DMS53 treated with DMSO at 0.1 percent for 48 hours (cell line): Measurements from ENCODE around the gene KREMEN1.

ENCODE experiments used
- DNase-seq: peaks from one replicate; lab custom pipeline; 2025; ENCODE audit not compliant: unreplicated experiment; lab: John Stamatoyannopoulos, UW

Gene KREMEN1

DNA sequence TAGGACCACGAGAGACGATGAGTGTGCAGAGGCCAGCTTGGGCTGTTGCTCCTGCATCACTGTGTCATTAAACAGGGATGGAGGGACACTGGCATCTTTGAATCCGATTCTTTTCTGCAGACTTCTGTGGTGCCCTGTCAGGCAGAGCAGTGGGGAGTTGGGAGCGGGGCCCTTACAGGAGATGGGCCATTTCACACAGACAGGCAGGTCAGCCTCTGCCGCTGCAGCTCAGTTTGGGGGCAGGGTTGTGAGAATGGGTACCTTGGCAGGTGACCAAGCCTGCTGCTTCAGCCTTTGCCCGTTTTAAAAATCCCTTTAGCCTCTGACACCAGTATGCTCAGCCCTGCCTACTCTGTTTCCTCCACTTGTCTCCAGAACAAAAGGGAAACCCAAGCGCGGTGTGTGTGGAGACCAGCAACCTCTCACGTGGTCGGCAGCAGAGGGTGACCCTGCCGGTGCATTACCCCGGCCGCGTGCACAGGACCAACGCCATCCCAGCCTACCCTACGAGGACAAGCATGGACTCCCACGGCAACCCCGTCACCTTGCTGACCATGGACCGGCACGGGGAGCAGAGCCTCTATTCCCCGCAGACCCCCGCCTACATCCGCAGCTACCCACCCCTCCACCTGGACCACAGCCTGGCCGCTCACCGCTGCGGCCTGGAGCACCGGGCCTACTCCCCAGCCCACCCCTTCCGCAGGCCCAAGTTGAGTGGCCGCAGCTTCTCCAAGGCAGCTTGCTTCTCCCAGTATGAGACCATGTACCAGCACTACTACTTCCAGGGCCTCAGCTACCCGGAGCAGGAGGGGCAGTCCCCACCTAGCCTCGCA lies 23.8 kb upstream of the KREMEN1 start:
- no peak for DNase-seq

DNA sequence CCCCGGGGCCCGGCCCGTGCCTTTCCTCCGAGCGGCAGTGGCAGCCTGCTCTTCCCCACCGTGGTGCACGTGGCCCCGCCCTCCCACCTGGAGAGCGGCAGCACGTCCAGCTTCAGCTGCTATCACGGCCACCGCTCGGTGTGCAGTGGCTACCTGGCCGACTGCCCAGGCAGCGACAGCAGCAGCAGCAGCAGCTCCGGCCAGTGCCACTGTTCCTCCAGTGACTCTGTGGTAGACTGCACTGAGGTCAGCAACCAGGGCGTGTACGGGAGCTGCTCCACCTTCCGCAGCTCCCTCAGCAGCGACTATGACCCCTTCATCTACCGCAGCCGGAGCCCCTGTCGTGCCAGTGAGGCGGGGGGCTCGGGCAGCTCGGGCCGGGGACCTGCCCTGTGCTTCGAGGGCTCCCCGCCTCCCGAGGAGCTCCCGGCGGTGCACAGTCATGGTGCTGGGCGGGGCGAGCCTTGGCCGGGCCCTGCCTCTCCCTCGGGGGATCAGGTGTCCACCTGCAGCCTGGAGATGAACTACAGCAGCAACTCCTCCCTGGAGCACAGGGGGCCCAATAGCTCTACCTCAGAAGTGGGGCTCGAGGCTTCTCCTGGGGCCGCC lies 23.1 kb upstream of the KREMEN1 start:
- DNase-seq: no peak

DNA sequence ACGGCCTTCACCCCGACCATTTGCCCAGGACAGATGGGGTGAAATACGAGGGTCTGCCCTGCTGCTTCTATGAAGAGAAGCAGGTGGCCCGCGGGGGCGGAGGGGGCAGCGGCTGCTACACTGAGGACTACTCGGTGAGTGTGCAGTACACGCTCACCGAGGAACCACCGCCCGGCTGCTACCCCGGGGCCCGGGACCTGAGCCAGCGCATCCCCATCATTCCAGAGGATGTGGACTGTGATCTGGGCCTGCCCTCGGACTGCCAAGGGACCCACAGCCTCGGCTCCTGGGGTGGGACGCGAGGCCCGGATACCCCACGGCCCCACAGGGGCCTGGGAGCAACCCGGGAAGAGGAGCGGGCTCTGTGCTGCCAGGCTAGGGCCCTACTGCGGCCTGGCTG lies 22.4 kb upstream of the KREMEN1 start:
- DNase-seq: no peak

DNA sequence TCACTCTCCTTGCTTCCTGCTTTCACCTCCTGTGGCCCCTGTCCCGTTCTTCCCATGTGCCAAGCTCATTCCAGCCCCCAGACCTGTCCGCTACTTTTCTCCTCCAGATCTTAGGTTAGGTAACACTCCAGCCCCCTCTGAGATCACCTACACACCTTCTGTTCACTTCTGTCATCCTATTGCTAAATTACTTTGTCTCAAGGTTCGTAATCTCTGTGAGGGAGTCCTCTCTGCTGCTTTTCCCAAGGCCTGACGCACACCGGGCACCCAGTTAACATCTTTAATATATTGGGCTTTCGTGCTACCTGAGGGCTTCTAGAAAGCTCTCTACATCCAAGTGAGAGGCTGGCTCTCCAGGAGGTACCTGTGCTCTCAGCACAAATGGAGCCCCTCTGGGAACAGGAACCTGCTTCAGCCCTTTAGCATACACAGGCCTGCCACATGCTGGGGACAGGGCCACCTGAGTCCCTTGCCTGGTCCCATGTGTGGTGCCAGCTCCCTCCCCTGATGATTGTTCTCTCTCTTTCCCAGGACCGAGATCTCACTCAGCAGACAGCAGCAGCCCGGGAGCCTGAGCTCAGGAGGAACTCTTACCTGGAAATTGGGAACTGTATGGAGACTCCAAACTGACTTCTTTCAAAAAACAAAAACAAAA lies 19.7 kb upstream of the KREMEN1 start:
- DNase-seq: no peak

- DNase-seq: no peak
These were observed 18.5 kb upstream of the KREMEN1 start for GRCh38 chr22:29054251-29054767.

DNA sequence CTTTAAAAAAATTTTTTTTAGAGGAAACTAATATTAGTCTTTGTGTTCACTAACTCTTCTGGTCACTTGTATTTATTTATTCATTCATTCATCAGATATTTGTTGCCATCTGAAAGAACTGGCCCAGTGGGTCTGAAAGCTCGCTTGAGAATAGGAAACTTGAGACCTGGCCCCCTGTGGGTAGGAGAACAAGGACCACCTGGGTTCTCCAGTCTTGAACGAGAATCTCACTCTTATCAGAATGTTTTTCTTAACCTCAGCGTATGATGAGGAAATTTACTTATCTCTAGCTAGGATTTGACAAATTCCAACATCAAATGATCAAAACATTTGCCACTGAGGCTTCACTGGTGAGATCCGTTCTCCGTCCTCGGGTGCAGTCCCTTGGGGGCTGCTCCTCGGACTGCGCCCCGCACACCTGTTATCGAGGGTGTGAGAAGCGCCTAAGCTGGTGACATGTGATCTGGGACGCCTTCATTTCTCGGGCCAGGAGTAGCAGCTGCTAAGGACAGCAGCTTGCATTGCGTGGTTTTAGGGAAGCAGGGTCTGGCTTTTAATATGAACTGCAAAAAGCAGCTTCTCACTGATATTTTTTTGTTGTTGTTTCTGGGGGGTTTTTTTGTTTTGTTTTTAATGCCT lies 17.5 kb upstream of the KREMEN1 start:
- no peak for DNase-seq

- DNase-seq: no peak
These were observed 16.4 kb upstream of the KREMEN1 start for GRCh38 chr22:29056472-29056871.

DNA sequence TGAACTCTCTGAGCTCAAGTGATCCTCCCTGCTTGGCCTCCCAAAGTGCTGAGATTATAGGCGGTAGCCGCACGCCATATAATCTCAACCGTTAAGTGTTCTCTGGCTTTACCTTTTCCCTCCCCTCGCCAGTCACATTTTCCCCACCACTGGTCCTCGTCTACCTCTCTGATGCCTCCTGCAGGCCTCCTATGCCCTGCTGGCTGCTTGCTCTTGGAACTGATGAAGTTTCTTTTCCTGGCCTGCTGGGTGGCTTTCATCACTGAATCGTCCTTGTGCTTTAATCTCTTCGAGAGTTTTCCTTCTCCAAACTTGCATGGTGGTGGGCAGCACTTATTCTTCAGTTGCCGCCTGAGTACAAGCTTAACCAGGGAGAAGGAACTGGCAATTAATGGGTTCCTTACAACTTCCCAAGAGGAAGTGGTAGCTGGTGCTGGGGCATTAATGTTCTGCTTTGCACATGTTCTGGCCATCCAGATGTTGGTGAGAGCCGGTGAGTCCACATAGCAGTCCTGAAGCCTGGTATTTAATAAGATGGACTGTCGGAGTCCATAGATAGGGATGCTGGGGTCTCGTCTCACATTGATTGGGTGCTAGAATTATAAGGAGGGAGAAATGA lies 12.5 kb upstream of the KREMEN1 start:
- DNase-seq: no peak

DNA sequence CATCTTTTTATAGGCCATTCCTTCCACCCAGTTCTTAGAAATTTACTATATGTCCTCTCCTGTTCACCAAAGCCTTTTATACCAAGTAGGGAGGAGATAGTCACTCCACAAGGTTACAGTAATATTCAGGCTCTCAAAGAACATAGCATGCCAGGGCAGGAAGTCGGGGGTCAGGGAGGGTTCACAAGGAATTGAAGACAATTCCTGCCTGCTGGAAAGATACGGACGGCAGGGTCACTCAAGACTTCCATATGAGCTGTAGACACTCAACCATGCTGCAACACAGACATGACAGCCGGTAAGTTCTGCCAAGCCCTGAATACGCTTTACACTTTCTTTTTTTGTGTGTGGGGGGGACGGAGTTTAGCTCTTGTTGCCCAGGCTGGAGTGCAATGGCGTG lies 11.9 kb upstream of the KREMEN1 start:
- no peak for DNase-seq

GRCh38 chr22:29061773-29062172 lies 11.1 kb upstream of the KREMEN1 start, which contains the start of gene C22orf31:
Gene C22orf31 (minus strand): TSS chr22:29061831. CDS start chr22:29061792, 39 bp downstream.
- no peak for DNase-seq

DNA sequence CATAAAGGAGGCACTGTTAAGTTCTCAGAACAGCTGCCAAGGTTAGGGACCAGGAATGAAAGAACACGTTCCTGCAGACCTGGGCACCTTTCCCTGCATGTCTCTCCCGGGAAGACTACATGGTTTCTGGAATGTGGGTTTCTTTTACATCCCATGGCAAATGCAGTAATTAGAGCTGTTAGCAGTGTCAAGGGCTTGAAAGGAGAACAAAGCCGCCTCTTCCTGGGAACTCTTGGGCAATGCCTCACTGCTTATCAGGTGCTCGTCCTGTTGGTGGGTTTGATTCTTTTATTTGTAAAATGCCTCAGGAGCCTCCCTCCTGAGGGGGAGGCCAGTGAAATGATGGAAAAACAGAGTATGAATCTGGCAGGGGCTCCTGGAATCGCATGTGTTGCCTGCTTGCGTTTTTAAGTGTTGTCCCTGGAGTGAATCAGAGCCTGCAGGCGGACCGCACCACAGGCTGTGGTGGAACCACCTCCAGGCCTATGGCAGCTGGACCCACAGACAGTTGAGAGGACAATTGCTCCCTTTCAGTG lies 10.5 kb upstream of the KREMEN1 start:
- no peak for DNase-seq

DNA sequence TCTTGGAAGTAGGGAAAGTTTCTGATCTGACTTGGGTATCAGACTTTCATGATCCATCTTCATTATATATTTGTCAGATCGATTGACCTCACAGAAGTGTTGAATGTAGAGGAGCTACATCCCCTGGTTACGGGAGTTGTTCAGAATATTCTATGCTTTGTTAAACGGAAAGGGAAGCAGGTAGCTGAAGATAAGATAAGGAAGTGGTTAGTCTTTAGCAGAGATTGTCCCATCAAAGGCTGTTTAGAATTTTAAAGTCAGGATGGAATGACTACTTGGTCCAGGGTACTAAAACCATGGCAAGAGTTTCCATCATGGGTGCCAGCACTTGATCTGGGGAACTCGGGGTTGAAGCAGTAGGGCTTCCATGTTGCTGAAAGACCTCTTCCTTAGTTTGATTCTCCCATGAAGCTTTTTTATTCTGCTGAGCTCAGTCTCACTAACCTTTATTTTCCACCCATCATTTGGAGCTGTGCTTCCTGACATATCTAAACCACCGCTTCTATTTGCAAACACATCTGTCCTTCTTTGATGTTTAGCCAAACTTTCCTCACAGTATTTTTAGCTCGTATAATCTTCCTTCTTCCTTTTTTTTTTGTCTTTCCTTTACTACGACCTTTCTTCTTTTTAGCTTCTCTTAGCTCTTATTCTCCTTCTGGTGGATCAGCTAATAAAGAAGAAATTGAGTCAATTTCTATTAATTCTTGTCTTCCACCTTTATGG lies 7.2 kb upstream of the KREMEN1 start:
- DNase-seq: no peak

- no peak for DNase-seq
These were observed 3.4 kb upstream of the KREMEN1 start for GRCh38 chr22:29069463-29069862.

GRCh38 chr22:29070490-29070889 lies 2.3 kb upstream of the KREMEN1 start:
- no peak for DNase-seq

DNA sequence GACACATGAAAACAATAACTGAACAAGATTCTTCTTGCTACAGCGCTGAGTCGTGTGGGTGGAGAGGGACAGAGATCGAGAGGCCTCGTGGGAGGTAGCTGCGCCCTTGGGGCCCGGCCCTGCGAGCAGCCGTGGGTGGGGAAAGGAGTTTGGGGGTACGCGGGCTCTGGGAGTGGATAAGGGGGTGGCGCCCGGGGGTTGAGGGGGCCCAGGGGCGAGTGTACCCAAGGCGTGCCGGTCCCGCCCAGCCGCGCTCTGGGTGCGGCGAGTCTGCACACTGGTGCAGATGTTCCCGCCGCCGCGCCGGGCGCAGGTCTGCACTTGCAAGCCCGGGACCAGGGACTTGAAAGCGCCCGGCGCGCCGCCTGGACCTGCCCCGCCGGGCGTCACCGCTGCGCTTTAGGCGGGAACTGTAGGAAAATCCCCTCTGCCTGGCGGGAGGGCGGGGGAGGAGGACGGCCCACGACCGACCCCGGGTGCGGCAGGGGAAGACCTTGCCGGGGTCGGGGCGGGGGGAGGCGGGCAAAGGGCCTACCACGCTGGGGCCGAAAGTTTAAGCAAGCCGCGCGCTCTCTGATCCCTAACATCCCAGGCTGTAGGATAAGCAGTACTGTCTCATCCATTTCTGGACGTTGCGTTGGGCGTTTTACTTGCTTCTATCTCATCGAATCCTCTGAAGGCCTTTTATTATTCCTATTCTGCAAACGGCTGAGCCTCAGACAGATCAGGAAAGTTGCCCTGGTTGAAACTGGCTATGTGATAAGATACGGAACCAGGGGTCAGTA lies 1.4 kb upstream of the KREMEN1 start:
- DNase-seq: peak; percentile 9

- DNase-seq: peak; percentile 49
These were observed 449 bp upstream of the KREMEN1 start for GRCh38 chr22:29072193-29072978.

DNA sequence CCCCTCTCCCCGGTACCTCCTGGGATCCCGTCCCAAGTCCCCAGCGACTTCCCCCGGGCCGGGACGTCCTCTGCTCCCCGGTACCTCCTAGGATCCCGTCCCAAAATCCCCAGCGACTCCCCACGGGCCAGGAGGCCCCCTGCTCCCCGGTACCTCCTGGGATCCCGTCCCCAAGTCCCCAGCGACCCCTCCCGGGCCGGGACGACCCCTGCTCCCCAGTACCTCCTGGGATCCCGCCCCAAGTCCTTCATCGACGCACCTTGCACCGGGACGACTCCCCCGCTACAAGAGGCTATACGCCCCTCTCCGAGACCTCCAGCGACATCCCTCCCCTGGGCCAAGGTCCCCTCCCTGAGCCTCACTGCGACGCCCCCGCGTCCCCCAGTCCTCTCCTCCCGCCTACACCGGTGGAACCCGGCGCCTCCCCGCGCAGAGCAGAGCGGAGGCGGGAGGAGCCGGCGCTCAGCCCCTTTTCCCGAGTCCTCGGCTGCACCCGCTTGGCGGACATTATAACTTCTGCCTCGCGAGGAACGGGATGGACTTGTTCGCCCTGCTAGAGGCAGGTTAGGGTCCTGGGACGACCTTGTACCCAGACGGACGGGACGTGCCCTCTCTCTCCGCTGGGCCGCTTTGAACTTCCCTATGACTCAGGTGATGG lies 912 bp downstream of the KREMEN1 start:
- DNase-seq: no peak

GRCh38 chr22:29074276-29074772 lies 1.5 kb downstream of the KREMEN1 start:
- DNase-seq: no peak
